Measurements from ENCODE around the gene FBN1.

The FBN1 gene

DNA sequence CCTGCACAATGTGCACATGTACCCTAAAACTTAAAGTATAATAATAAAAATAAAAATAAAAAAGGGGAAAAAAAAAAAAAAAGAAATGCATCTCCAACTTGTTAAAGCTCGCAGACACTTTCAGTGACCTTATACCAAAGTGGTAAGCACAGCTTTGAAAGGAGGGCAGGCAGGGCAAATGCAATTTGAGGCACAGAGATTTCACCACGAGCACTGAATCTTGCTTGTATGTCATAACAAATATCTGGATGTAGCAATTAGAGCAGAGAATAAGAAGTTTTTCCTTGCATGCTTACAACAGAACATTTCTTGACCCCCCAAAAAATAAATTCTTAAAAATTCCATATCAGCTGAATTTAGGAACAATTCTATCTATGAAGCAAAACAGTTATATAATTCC lies 66.5 kb downstream of the FBN1 start:
- DNase-seq: no peak

DNA sequence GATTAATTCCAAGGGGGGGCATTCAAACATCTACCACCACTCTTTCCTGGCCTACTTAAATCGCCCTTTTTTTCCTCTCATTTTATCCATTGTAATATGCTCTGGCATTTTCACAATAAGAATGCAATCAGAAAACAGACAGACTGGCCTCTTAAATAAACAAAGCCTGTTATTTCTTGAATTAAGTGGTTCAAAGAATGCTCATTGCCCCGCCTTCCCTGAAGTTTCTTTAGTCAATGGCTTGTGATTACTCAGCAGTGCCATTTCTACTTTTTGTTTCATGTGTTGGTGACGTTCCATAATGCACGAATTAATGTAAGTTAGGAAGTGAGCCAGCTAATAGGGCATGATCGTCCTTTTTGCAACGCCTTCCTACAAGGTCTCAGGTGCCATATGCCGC lies 68.0 kb downstream of the FBN1 start:
- DNase-seq: no peak

- no peak for DNase-seq
Measured at GRCh38 chr15:48574187-48574586, 71.3 kb downstream of the FBN1 start.

DNA sequence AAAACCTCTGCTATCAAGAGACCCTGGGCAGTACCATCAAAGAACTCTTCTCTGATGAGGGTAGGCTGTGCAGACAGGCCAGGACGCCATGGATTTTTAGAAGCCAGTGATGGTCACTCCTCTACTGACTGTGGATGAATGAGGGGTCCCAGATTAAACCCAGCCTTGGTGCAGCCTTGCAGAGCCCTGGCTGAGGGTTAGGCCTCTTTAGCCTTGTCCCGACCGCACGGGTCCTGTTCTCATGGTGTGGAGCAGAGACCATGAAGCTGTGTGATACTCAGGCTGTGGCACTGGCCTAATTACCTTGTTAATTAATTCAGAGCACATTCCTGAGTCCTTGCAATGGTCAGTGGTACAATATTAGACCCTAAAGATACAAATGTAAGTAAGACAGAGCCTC lies 71.7 kb downstream of the FBN1 start:
- no peak for DNase-seq

DNA sequence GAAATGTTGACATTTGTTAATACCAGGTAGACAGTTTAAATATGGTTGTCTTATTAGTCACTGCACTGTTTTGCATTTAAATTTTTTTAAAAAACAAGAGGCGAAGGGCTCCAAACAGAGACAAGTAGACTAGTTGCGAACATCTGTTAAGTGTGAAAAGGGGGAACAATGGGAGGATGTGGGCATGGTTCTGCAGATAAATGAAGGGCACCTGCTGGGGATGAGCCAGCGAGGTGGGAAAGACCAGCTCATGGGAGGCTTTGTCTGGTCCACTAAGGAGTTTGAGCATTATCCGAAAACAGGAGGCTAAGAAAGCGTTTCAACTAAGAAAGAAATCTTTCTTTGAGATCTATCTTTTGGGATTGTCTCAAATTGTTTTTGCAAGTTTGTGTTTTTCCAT lies 72.7 kb downstream of the FBN1 start:
- no peak for DNase-seq

- DNase-seq: no peak
Measured at GRCh38 chr15:48571510-48571909, 74.0 kb downstream of the FBN1 start.

- DNase-seq: no peak
Measured at GRCh38 chr15:48570822-48571221, 74.7 kb downstream of the FBN1 start.

DNA sequence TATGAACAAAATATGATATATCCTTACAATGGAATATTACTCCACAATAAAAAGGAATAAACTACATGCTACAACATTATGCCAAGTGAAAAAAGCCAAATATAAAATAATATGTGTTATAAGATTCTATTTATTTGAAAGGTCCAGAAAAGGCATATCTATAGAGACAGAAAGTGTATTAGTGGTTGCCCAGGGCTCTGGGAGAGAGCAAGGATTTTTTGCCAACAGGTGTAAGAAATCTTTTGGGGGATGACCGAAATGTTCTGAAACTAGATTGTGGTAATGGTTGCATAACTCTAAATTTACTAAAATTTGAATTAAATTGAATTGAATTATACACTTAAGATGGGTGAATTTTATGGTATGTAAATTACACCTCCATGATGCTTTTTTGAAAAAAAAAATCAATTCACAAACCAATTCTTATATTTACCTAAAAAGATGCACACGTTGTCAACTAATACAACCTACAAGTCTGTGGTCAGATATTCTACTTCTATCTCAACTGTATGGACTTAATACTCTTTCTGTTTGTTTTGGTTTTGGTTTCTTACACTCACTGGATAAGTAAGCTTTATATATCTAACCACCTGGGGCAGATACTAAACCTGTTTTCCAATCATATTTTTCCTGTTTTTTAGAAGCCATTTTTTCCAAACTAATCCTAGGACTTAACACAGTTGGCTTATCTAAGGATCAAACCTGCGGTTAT lies 75.8 kb downstream of the FBN1 start:
- no peak for DNase-seq

- no peak for DNase-seq
Measured at GRCh38 chr15:48566668-48567067, 78.8 kb downstream of the FBN1 start.

DNA sequence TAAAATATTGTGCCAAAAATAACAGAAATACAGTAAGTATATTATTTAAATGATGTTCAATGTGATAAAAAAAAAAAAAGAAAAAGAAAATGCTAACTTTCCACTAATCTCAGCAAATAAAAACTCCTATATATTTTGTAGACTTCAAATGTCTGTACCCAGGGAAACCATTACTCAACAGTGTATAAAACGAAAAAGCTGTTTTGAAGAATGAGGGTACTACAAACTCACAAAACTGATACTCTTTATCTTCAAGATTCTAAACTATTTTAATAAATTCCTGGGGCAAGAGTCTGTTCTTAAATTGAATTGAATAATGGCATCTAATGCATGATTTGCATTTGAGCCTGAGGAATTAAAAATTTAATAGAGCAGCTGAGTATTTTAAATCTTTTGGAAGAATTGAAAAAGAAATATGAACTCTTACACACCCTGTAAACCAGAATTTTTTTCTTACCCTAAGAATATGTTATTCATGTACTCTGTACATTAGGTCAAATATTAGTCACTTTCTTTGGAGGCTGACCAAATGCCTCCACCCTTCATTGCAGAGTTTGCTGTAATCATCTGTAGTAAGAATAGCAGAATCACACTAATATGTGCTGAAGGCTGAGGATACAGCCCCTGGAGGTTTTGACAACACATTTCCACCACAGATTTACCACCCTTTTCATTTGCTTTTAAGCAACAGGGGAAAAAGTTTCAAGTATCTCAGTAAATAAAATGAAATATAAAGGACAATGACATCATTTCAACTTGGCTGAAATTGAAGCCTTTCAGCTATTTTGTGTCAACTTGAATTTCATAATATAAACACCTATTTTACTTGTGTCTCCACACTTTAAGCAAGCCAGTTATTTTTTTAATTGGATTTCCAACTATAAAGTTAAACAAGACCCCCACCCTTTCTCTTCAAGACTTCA lies 79.7 kb downstream of the FBN1 start:
- DNase-seq: no peak

GRCh38 chr15:48564690-48565089 lies 80.8 kb downstream of the FBN1 start:
- DNase-seq: no peak

DNA sequence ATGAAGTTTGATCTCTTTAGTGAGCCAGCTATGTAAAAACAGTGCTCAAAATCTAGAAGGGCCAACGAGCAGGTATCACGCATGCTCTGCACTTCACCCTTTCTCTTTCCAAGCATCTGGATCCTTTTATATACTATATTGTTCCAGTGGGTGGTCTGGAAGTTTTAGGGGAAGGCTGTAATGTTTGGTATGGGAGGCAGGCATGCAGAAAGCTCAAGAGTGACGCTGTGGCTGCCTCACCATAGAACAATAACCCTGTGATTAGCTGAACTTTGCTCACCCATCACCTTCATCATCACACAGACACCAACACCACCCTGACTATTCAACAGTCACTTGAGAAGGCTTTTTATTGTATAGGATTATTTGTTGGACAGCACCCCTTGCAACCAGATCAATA lies 81.6 kb downstream of the FBN1 start:
- no peak for DNase-seq

GRCh38 chr15:48560321-48561051 lies 85.0 kb downstream of the FBN1 start:
- DNase-seq: no peak

DNA sequence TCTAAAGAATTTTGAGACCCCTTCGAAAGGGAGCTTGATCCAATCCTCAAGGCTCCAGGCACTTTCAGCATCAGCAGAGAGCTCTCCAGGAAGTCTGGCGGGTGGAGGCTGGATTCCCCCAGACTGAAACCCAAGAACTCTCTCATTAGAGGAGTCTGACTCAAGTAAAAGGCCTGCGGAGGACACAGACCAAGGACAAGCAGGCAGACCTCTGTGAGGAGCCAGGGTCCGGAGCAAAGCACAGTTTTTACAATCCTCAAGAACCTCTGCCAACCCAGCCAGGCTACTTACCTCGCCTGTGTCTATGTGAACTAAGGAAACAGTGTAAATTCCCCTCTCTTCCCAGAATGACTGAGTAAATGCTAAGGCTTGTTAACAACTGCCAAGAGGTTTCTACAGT lies 86.2 kb downstream of the FBN1 start:
- no peak for DNase-seq

DNA sequence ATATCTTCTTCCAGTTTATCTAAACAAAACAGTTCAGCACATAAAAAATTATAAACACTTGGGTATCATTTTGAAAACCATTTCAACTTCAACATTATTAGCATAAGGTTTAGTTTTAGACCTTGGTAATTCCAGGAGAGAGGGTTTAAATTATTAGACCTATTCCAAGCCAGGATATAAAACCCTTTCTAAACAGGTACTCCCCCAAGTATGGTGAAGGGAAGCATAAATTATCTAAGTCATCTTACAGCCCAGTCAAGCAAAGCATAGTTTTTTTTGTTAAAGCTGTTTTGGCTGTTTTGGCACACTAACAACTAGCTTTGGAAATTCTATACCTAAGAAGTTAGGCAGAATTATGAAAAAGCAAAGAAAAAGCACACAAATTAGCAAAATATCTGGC lies 87.3 kb downstream of the FBN1 start:
- DNase-seq: no peak

DNA sequence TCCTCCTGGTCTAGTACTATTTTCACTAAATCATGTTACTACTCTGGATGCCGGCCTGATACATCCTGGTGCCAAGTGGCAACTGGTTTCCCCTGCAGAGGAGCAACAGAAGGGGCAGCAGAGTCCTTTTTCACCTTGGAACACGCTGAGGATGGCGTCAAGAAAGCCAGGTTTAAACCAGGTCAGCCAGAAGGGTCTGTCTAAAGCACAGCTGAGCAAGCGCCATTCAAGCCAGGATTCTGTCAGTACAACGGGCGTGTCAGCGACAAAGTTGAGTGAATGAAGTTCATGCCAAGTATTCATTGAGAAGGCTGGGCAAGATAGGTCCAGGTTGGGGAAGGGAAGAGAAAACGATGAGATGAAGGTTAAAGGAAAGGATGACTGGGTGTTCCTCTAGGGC lies 88.2 kb downstream of the FBN1 start:
- no peak for DNase-seq

DNA sequence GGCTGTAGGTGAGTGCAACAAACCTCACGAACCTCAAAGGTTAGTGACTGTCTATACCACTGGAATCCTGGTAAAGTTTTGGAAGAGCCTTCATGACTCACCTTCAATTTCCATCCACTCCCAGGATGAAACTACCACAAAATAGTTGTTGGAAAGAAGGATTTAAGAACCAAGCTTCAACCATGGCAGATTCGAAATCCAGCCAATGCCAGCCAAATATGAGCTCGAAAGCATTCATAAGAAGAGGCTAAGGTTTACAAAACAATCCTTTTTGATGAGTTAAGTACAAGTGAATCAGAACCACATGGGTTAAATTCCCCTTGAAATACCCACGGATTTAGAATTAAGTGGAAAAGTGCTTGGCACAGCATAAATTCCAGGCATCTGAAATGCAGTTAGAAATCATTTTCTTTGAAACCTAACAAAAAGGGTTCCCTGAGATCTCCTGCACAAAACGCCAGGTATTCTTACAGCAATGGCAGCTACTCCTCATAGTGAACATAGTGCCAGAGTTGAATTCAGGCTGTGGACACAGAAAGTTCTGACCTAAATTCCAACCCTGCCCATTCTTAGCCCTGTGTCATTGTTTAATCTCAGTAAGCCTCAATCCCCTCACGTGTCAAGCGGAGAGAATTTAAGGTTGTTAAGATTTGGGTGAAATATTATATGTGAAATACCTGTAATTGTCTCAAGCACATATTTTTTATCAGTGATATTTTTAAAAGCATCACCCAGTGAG lies 89.2 kb downstream of the FBN1 start:
- DNase-seq: no peak

- DNase-seq: no peak
Measured at GRCh38 chr15:48555241-48555881, 90.1 kb downstream of the FBN1 start.

DNA sequence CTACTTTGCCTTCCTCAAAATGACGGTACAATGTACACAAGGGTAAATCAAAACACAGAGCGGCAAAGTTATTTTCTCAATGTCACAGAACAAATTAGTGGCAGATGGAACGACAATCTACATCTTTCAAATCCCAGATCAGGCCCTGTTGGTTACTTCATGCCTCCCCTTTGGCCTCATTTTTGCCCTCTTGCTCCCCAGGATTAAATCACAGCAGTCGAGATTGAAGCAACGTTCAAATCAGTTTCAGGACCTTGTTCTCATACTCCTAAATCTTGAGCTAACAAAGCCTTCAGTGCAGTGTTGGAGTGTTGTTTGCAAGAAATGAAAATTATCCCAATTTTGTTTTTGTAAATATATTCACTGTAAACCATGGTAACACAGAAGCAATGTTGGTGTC lies 91.4 kb downstream of the FBN1 start:
- no peak for DNase-seq

DNA sequence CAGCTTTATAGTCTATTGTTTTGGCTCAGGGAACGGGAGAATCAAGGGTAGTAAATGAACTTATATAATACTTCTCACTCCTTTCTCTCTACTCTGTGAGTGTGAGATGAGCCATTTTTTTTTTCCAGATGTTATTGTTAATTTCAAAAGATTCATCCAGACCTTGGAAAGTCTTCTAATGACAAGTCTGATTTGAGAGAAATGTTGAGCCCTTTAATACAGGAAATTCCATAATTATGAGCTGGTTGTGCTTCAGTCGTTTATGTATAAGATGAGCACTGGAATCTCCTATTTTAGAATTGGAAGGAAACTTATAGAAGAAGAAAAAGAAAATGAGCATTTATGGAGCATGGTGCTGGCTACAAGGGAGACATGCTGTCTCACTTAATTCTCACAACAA lies 92.0 kb downstream of the FBN1 start:
- no peak for DNase-seq

- DNase-seq: no peak
Measured at GRCh38 chr15:48550822-48551525, 94.5 kb downstream of the FBN1 start.

DNA sequence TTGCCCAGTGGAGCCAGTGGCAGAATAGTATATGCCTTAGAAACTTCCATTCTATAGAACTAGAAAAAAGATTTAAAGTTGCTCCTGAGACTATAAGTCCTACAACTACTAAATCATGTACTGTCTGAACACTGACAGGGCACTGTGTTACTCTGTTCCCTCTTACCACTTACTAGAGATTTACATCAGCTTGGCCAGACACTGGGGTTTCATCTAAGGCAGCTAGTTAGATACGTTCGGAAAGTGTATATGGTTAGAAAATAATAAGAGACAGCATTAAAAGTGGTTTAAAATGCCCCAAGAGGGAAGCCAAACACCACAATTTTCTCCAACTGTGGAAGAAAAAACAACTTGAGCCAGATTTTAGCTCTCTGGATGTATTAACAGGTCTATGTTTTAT lies 97.1 kb downstream of the FBN1 start:
- DNase-seq: no peak

All from AML-193 (cell line).